ENCODE results near the gene TTC28. TPM values are rescaled to one million over a fixed set of nuclear protein-coding genes. Genes with fewer than 3 reads are reported as not detected.

The TTC28 gene
- total RNA-seq, 1 experiment from 2014 or later, result 0.12 TPM

- H3K36me3 ChIP-seq (ENCODE audit: control insufficient read depth in 1 of 2, insufficient read depth in 2 of 2, low read length in 2 of 2), result no peaks in the 10 kb centered on the region
- H3K27me3 ChIP-seq (ENCODE audit: insufficient read depth, low read length), result peaks cover 72% of the 10 kb centered on the region
- intact Hi-C loops (cut with micrococcal nuclease), result no loop called here
- no peak overlapping the region for H3K4me2 ChIP-seq (ENCODE audit: low read length)
- no peaks in the 10 kb centered on the region for H3K9me2 ChIP-seq (ENCODE audit: insufficient read depth)
- DNase-seq (ENCODE audit: low read depth, low spot score) (no peak), ATAC-seq (no peak)
- no peaks in the 10 kb centered on the region for H3K9me3 ChIP-seq (ENCODE audit: control insufficient read depth in 1 of 2, insufficient read depth in 1 of 2, low read depth in 1 of 2, low read length in 2 of 2)
- no peak overlapping the region for H3K4me3 ChIP-seq (replicated peaks in 1 of 2; ENCODE audit: low read depth in 1 of 2, low read length in 2 of 2)
- H3K79me2 ChIP-seq (ENCODE audit: insufficient read depth, low read length), result no peaks in the 10 kb centered on the region
- ChIA-PET POLR2A (no interaction called here), CTCF (no interaction called here), RAD21 (ENCODE audit: low non-redundant PET in 1 of 2, low total read pairs in 2 of 2, uncharacterized antibody in 2 of 2, unreplicated experiment in 2 of 2) (no interaction called here)
- no peak overlapping the region for H3K9ac ChIP-seq (ENCODE audit: low read length)
- H2AFZ ChIP-seq (ENCODE audit: low read depth, low read length, poor library complexity, severe bottlenecking), result no peak overlapping the region
- H3K4me1 ChIP-seq (ENCODE audit: control insufficient read depth in 1 of 2, insufficient read depth in 2 of 2, low read length in 2 of 2), result no peaks in the 10 kb centered on the region
- no peak overlapping the region for H3K27ac ChIP-seq (ENCODE audit: low read depth, low read length)
- TF ChIP-seq RAD21 (IDR thresholded peaks at IDR 0.05; ENCODE audit: low read depth) (no peak), SRF (IDR thresholded peaks at IDR 0.05; ENCODE audit: low read depth) (no peak), FOSL1 (IDR thresholded peaks at IDR 0.05; ENCODE audit: low read depth) (no peak), MAX (IDR thresholded peaks at IDR 0.05) (no peak), CEBPB (IDR thresholded peaks at IDR 0.05; ENCODE audit: low read depth) (no peak), SP1 (IDR thresholded peaks at IDR 0.05; ENCODE audit: low read depth) (no peak), REST (IDR thresholded peaks at IDR 0.05; ENCODE audit: low read depth) (no peak), TCF7L2 (IDR thresholded peaks at IDR 0.05; ENCODE audit: borderline replicate concordance, extremely low read depth, insufficient read depth, insufficient read length) (no peak), POLR2AphosphoS5 (IDR thresholded peaks at IDR 0.05; ENCODE audit: low read depth, low read length) (no peak), CBX3 (IDR thresholded peaks at IDR 0.05; ENCODE audit: low read depth) (no peak), POLR2A (IDR thresholded peaks at IDR 0.05; ENCODE audit: borderline replicate concordance, extremely low read depth, insufficient read depth, insufficient read length) (no peak), JUND (IDR thresholded peaks at IDR 0.05) (no peak)
- no peaks in the 10 kb centered on the region for H4K20me1 ChIP-seq (ENCODE audit: insufficient read depth)
- no TSS peak for BruUV-seq (replicated peaks)
Measured at GRCh38 chr22:28074526-28074925, 605.1 kb downstream of the TTC28 start.
